HepG2 (cell line): ENCODE results near the gene XPNPEP2. TPM values are rescaled to one million over a fixed set of nuclear protein-coding genes. Genes with fewer than 3 reads are reported as not detected.
A peak's percentile ranks its signal among the peaks of the same experiment; 100 is the strongest.

Source experiments
- CC2D1A ChIP-seq: sonication (generic); formaldehyde crosslinking; IDR thresholded peaks from 2 replicates; pipeline ENCODE4 v1.8.1; 2023; ENCODE audit warnings: mild to moderate bottlenecking, missing genetic modification reagents
- FOXA3 ChIP-seq: IDR thresholded peaks from 2 replicates; pipeline ENCODE4 v1.6.1; 2016; ENCODE audit warnings: missing genetic modification reagents, missing compliant biosample characterization
- GTF2F1 ChIP-seq: fragments of 150-350 bp; IDR thresholded peaks from 2 replicates; pipeline ENCODE4 v1.6.1; 2014; ENCODE audit warnings: low read length
- HCFC1 ChIP-seq: fragments of 150-350 bp; IDR thresholded peaks from 2 replicates; pipeline ENCODE4 v1.6.1; 2014; ENCODE audit warnings: low read depth, low read length
- HMGA1 ChIP-seq: sonication (generic); formaldehyde crosslinking; conservative IDR thresholded peaks from 2 replicates; pipeline ENCODE4 v1.4.0; 2020; ENCODE audit warnings: missing genetic modification reagents
- KLF13 ChIP-seq: sonication (generic); formaldehyde crosslinking; IDR thresholded peaks from 2 replicates; pipeline ENCODE4 v1.4.0; 2020; ENCODE audit warnings: mild to moderate bottlenecking, missing genetic modification reagents
- NFATC3 ChIP-seq: sonication (generic); formaldehyde crosslinking; IDR thresholded peaks from 2 replicates; pipeline ENCODE4 v1.5.1; 2020; ENCODE audit warnings: mild to moderate bottlenecking, missing genetic modification reagents
- NRL ChIP-seq: sonication (generic); formaldehyde crosslinking; IDR thresholded peaks from 2 replicates; pipeline ENCODE4 v1.5.0; 2020; ENCODE audit warnings: missing genetic modification reagents, mild to moderate bottlenecking, moderate library complexity, borderline replicate concordance
- RARA ChIP-seq: IDR thresholded peaks from 2 replicates; pipeline ENCODE4 v1.6.1; 2016; ENCODE audit warnings: missing genetic modification reagents, missing compliant biosample characterization
- REPIN1 ChIP-seq: sonication (generic); formaldehyde crosslinking; IDR thresholded peaks from 2 replicates; pipeline ENCODE4 v1.8.0; 2022; ENCODE audit warnings: missing genetic modification reagents, low read depth, mild to moderate bottlenecking, borderline replicate concordance
- SRSF1 ChIP-seq: fragments of 200-400 bp; formaldehyde crosslinking; optimal IDR thresholded peaks from 2 replicates; pipeline ENCODE3; 2017; ENCODE audit warnings: mild to moderate bottlenecking, low read depth, low read length, moderate library complexity
- TCF7 ChIP-seq: sonication (generic); IDR thresholded peaks from 2 replicates; pipeline ENCODE4 v1.6.1; 2016; ENCODE audit warnings: antibody characterized with exemption, low read depth
- THYN1 ChIP-seq: sonication (generic); formaldehyde crosslinking; IDR thresholded peaks from 2 replicates; pipeline ENCODE4 v1.8.1; 2023; ENCODE audit warnings: low read depth, mild to moderate bottlenecking, moderate library complexity, missing genetic modification reagents, borderline replicate concordance
- ZNF180 ChIP-seq: sonication (generic); formaldehyde crosslinking; IDR thresholded peaks from 2 replicates; pipeline ENCODE4 v1.4.0; 2020; ENCODE audit warnings: low read depth, missing genetic modification reagents, borderline replicate concordance
- ZNF350 ChIP-seq: sonication (generic); formaldehyde crosslinking; IDR thresholded peaks from 2 replicates; pipeline ENCODE4 v1.4.0; 2020; ENCODE audit warnings: mild to moderate bottlenecking, low read depth, missing genetic modification reagents, borderline replicate concordance
- ZNF567 ChIP-seq: sonication (generic); formaldehyde crosslinking; IDR thresholded peaks from 2 replicates; pipeline ENCODE4 v1.8.1; 2023; ENCODE audit warnings: mild to moderate bottlenecking, missing genetic modification reagents, borderline replicate concordance
- ZNF570 ChIP-seq: sonication (generic); formaldehyde crosslinking; IDR thresholded peaks from 2 replicates; pipeline ENCODE4 v1.4.0; 2020; ENCODE audit warnings: mild to moderate bottlenecking, missing genetic modification reagents, borderline replicate concordance
- polyA plus RNA-seq, 8 experiments: library from polyadenylated mRNA; depleted of rRNA in 3 of 8; stranded (reverse) in 7 of 8; unstranded in 1 of 8; fragments of >200 nt; fragmentation: Illumina TruSeq in 4 of 8; extraction: Trizol in 4 of 8; gene quantifications; 2 replicates each; pipeline versions ENCODE4 v1.2.1 to v1.2.3, GENCODE V29; 2011 to 2016; ENCODE audit warnings: low read depth in 4 of 8, missing spikeins in 1 of 8, mixed read lengths in 1 of 8; ENCODE audit not compliant: insufficient read depth in 1 of 8
- total RNA-seq, 5 experiments: library from RNA; depleted of rRNA; stranded (reverse); fragments of >200 nt; fragmentation: Illumina TruSeq; extraction: Trizol; gene quantifications; 2 replicates each; pipeline ENCODE4 v1.2.3, GENCODE V29; 2016; ENCODE audit warnings: low read depth in 1 of 5
- TF ChIP-seq, protein P1 (sequence below): sonication (generic); formaldehyde crosslinking; IDR thresholded peaks from 2 replicates; pipeline ENCODE4 v1.5.0; 2020; ENCODE audit warnings: missing genetic modification reagents, mild to moderate bottlenecking, borderline replicate concordance
- TF ChIP-seq, protein P2 (sequence below): sonication (generic); formaldehyde crosslinking; IDR thresholded peaks from 2 replicates; pipeline ENCODE4 v1.8.0; 2022; ENCODE audit warnings: low read depth, missing genetic modification reagents
- TF ChIP-seq, protein P3 (sequence below): sonication (generic); formaldehyde crosslinking; IDR thresholded peaks from 2 replicates; pipeline ENCODE4 v1.4.0; 2020; ENCODE audit warnings: mild to moderate bottlenecking, missing genetic modification reagents

Gene XPNPEP2
- total and polyA plus RNA-seq, 2 of the 13 experiments (the other 11 are each of a cell fraction or from before 2014, with no cell fraction given), result 1.1 to 1.8 TPM

DNA sequence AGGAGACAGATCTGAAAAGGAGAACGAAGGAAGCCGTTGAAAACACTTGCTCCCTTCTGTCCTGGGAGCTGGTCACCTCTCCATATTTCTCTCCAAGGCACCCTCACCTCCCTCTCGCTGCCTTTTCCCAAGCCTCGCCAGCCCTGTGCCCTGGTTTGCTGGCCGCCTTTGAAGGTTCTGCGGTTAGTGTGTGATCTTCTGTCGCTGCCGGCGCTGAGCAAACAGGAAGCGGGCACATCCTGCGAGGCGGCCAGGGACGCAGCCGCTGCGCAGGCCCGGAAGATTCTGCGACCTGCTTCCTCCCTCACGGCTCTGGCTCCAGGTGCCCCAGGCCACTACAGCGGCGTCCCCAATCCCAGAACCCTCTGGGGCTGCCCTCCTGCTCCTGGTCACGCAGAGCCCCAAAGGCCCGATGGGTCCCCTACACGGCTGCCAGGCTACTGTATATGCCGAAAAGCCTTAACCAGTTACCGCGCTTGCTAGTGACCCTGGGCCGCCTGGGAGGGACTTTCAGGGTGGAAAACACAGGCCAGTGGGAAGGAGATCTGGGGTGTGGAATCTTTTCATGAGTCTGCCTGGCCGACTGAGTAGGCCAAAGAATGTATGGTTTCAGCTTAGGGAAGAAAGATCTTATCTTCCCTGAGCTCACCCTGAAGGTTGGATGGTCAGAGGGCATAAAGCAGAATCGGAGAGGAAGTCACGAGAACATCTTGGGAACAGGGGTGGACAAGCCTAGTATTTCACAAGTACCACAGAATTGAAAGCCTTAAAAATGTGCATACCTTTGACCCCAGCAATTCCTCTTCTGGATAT lies 38.6 kb downstream of the XPNPEP2 start (continued):
- TF ChIP-seq ZNF570 (CRISPR knock-in tag) (no peak), ZNF567 (CRISPR knock-in tag) (no peak), SRSF1 (no peak), TCF7 (peak; percentile 89), HCFC1 (no peak), FOXA3 (CRISPR knock-in tag) (no peak), KLF13 (CRISPR knock-in tag) (no peak), RARA (CRISPR knock-in tag) (0 out of 2 replicates have a peak, but pooled peaks have one; percentile 5), CC2D1A (CRISPR knock-in tag) (no peak), NFATC3 (CRISPR knock-in tag) (no peak), NRL (no peak), REPIN1 (CRISPR knock-in tag) (no peak), GTF2F1 (no peak), HMGA1 (CRISPR knock-in tag) (no peak), THYN1 (CRISPR knock-in tag) (no peak), ZNF350 (CRISPR knock-in tag) (no peak), ZNF180 (CRISPR knock-in tag) (no peak)
- TF ChIP-seq, protein P1, sequence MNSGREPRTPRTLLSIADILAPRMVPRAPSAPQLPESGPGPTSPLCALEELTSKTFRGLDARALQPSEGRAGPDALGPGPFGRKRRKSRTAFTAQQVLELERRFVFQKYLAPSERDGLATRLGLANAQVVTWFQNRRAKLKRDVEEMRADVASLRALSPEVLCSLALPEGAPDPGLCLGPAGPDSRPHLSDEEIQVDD (CRISPR knock-in tag), result no peak
- TF ChIP-seq, protein P2, sequence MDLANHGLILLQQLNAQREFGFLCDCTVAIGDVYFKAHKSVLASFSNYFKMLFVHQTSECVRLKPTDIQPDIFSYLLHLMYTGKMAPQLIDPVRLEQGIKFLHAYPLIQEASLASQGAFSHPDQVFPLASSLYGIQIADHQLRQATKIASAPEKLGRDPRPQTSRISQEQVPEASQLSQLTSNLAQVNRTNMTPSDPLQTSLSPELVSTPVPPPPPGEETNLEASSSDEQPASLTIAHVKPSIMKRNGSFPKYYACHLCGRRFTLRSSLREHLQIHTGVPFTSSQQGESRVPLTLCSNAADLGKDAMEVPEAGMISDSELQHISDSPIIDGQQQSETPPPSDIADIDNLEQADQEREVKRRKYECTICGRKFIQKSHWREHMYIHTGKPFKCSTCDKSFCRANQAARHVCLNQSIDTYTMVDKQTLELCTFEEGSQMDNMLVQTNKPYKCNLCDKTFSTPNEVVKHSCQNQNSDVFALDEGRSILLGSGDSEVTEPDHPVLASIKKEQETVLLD (CRISPR knock-in tag), result no peak
- TF ChIP-seq, protein P3, sequence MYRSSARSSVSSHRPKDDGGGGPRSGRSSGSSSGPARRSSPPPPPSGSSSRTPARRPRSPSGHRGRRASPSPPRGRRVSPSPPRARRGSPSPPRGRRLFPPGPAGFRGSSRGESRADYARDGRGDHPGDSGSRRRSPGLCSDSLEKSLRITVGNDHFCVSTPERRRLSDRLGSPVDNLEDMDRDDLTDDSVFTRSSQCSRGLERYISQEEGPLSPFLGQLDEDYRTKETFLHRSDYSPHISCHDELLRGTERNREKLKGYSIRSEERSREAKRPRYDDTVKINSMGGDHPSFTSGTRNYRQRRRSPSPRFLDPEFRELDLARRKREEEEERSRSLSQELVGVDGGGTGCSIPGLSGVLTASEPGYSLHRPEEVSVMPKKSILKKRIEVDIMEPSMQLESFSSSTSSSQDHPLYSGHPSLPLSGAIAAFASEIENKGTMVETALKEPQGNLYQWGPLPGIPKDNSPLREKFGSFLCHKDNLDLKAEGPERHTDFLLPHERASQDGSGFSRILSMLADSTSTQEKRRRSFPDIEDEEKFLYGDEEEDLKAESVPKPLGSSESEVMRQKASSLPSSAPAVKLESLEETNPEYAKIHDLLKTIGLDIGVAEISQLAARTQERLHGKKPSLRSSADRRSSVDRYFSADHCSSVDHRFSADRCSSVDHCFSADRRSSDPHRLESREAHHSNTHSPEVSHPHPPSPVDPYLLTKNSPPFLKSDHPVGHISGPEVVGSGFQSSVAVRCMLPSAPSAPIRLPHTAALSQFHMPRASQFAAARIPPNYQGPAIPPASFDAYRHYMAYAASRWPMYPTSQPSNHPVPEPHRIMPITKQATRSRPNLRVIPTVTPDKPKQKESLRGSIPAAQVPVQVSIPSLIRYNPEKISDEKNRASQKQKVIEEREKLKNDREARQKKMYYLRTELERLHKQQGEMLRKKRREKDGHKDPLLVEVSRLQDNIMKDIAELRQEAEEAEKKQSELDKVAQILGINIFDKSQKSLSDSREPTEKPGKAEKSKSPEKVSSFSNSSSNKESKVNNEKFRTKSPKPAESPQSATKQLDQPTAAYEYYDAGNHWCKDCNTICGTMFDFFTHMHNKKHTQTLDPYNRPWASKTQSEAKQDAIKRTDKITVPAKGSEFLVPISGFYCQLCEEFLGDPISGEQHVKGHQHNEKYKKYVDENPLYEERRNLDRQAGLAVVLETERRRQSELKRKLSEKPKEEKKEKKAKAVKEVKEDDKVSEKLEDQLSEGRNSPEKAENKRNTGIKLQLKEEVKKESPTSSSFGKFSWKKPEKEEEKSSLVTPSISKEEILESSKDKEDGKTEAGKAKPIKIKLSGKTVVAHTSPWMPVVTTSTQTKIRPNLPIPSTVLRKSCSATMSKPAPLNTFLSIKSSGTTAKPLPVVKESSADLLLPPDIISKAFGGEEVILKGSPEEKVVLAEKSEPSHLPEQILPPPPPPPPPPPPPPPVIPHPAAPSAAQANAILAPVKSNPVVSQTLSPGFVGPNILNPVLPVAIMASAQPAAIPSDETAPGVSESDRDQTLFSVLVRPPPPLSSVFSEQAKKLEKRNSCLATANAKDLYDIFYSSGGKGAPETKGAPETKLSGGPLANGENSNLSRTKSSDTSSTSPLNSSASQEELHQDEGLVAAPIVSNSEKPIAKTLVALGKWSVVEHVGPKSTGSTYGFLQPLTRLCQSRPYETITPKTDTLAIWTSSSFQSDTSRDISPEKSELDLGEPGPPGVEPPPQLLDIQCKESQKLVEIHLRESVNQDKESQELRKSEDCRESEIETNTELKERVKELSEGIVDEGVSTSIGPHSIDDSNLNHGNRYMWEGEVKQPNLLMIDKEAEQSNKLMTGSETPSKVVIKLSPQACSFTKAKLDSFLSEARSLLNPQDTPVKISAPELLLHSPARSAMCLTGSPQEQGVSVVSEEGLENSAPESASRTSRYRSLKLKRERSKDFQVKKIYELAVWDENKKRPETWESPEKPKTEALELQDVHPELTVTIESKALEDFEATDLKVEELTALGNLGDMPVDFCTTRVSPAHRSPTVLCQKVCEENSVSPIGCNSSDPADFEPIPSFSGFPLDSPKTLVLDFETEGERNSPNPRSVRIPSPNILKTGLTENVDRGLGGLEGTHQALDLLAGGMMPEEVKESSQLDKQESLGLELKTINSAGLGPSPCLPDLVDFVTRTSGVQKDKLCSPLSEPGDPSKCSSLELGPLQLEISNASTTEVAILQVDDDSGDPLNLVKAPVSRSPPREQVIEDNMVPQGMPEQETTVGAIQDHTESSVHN (CRISPR knock-in tag), result no peak
